Activated CD4-positive, alpha-beta memory T cell treated with anti-CD3 and anti-CD28 coated beads, Interleukin-2, amount 10 ng/mL, durations not matched to agents 7 days and 5 days (primary cell): ENCODE data around the gene ZFAND6. TPM values are rescaled to one million over a fixed set of nuclear protein-coding genes. Genes with fewer than 3 reads are reported as not detected.

Source experiments
- CTCF ChIA-PET: fragments of 350-600 bp; sonication (Branson Sonifier 250); formaldehyde crosslinking; loops from one replicate; lab custom pipeline; 2021; ENCODE audit warnings: antibody characterized with exemption, inconsistent platforms; lab: Charles Lee
- POLR2A ChIA-PET: fragments of 350-600 bp; sonication (Branson Sonifier 250); formaldehyde crosslinking; loops from one replicate; lab custom pipeline; 2021; ENCODE audit warnings: antibody characterized with exemption; lab: Charles Lee
- DNase-seq: peaks from one replicate; pipeline ENCODE4 v3.0.0-alpha.2; 2020
- H3K27ac Mint-ChIP-seq: one replicate; pipeline ENCODE4 v1.8.0; 2021; ENCODE audit warnings: mild to moderate bottlenecking, mixed read lengths
- H3K27me3 Mint-ChIP-seq: one replicate; pipeline ENCODE4 v1.8.0; 2021; ENCODE audit warnings: mixed read lengths
- H3K36me3 Mint-ChIP-seq: one replicate; pipeline ENCODE4 v1.8.0; 2021; ENCODE audit warnings: low read depth, mixed read lengths
- H3K4me1 Mint-ChIP-seq: one replicate; pipeline ENCODE4 v1.8.0; 2021; ENCODE audit warnings: mixed read lengths
- H3K4me3 Mint-ChIP-seq: one replicate; pipeline ENCODE4 v1.8.0; 2021; ENCODE audit warnings: mild to moderate bottlenecking, mixed read lengths
- H3K9me3 Mint-ChIP-seq: one replicate; pipeline ENCODE4 v1.8.0; 2021; ENCODE audit warnings: mixed read lengths
- total RNA-seq, 2 experiments: library from RNA; stranded (reverse); gene quantifications; one replicate each; pipeline ENCODE4 v1.2.3, GENCODE V29; 2021

The ZFAND6 gene
- total RNA-seq, 2 experiments from 2014 or later: 46.7 to 48.7 TPM

DNA sequence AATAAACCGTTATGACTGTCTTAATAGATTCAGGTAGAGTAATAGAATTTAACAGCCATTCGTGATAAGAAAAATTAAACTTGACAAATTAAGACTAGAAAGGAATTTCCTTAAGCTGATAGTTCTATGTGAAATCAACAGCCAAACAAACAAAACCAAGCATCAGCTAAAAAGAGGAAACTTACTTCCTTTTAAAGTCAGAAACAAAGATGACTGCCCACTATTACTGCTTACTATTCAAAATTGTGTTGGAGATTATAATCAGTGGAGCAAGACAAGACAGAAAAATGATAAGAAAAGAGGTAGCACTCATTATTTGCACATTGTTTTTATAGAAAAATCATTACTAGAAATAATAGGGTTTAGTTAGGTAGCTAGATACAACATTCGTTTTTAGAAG is 79.5 kb downstream of the ZFAND6 start:
- Mint-ChIP-seq H3K4me3 (no peak overlapping the region), H3K27ac (no peak overlapping the region), H3K36me3 (peaks cover 12% of the 10 kb centered on the region), H3K27me3 (no peaks in the 10 kb centered on the region), H3K9me3 (no peaks in the 10 kb centered on the region), H3K4me1 (no peaks in the 10 kb centered on the region)
- ChIA-PET POLR2A (interaction anchor here (1.1 kb wide), 1 partner anchor 79 kb away, joined by 3 read pairs; no protein-coding TSS in a partner anchor), CTCF (no interaction called here)
- no peak for DNase-seq

DNA sequence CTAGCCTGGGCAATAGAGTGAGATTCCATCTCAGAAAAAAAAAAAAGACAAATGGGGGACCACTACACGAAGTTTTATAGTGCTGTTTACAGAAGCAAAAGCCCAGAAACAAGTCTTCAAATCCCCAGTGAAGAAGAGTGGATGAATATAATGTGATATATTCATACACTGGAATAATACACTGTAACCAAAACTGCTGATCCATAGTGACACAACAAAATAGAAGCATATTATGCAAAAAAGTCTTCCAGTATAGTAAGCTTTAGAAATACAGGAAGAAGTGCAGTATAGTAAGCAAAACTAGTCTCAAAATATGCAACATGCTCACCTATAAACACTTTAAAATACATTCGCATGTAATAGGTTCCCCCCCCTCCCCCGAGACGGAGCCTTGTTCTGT is 81.4 kb downstream of the ZFAND6 start:
- no peak overlapping the region for H3K4me3 Mint-ChIP-seq
- no peaks in the 10 kb centered on the region for H3K36me3 Mint-ChIP-seq

DNA sequence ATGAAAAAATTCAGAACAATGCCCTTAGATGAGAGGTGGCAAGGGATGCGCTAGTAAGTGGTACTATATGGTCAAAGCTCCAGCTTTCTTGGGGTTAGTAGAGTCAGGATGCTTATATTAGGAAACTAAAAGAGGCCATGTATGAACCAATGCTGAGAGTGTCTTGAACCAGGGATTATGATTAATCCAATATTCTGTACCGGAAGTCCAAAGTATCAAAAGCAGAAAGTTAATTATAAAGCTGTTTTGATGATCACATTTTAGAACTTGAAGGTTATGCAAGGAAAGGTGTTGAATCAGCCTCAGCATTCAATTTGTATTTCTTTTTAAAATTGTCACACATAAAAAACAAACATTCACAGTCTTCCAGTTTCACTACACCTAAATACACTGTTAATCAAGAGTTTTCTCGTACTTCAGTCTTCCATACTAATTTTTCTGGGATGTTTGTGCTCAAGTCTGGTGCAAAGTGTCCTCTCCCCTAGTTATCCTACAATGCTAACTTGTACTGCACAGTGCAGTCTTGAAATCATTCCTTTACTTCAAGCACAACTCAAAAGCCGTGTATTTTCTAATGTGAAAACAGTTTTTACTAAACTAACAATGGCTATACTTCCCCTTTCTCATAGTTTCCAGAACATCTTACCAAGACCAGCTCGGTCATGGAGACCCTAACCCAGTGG is 82.6 kb downstream of the ZFAND6 start:
- no peak for DNase-seq
- ChIA-PET POLR2A (no interaction called here), CTCF (no interaction called here)
- Mint-ChIP-seq H3K4me1 (no peaks in the 10 kb centered on the region), H3K9me3 (no peaks in the 10 kb centered on the region), H3K27ac (no peak overlapping the region), H3K27me3 (peaks cover 12% of the 10 kb centered on the region), H3K4me3 (no peak overlapping the region), H3K36me3 (no peaks in the 10 kb centered on the region)

More for the DNA sequence above, 81.4 kb downstream of the ZFAND6 start:
- ChIA-PET CTCF (no interaction called here), POLR2A (no interaction called here)
- Mint-ChIP-seq H3K27ac (no peak overlapping the region), H3K27me3 (peaks cover 5% of the 10 kb centered on the region), H3K9me3 (no peaks in the 10 kb centered on the region), H3K4me1 (no peaks in the 10 kb centered on the region)
- DNase-seq: no peak

DNA sequence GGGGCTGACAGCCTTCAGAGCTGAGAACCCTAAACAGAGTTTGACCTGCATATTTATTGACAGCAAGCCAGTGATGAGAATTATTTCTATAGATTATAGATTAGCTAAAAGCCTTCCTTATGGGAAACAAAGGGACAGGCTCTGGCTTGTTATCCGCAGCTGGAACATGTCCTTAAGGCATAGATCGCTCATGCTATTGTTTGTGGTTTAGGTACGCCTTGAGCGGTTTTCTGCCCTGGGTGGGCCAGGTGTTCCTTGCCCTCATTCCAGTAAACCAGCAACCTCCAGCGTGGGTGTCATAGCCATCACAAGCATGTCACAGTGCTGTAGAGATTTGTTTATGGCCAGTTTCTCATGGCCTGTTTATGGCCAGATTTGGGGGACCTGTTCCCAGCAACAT is 83.2 kb downstream of the ZFAND6 start:
- ChIA-PET CTCF (no interaction called here), POLR2A (no interaction called here)
- no peak overlapping the region for H3K27ac Mint-ChIP-seq
- DNase-seq: no peak
- H3K36me3 Mint-ChIP-seq: no peaks in the 10 kb centered on the region
- no peaks in the 10 kb centered on the region for H3K9me3 Mint-ChIP-seq
- no peak overlapping the region for H3K4me3 Mint-ChIP-seq
- H3K4me1 Mint-ChIP-seq: no peaks in the 10 kb centered on the region
- H3K27me3 Mint-ChIP-seq: peaks cover 14% of the 10 kb centered on the region

DNA sequence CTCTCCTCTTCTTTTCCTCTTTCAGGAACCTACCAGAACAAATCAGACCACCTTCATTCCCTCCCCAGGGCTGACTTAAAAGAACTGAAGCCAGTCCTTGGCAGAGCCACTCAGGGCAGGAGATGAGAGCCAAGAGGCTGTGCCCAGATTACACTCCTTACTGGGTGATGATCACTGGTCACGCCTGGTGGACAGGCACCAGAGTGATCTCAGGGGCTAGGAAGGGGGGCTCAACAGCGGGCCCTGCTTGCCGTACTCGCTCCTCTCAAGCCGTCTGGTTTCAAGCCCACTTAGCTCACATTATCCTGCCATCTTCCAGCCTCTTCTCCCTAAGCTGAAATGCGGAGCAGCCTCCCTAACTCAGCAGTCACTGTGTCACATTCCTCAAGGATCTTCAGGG is 91.7 kb downstream of the ZFAND6 start:
- H3K27me3 Mint-ChIP-seq: peaks cover 16% of the 10 kb centered on the region
- H3K27ac Mint-ChIP-seq: no peak overlapping the region
- POLR2A ChIA-PET: interaction anchor here (3.1 to 4.0 kb wide), 2 partner anchors 9 to 91 kb away, joined by 16 to 23 read pairs; partner anchors contain the start of gene ZFAND6
- H3K9me3 Mint-ChIP-seq: no peaks in the 10 kb centered on the region
- H3K36me3 Mint-ChIP-seq: peaks cover 8% of the 10 kb centered on the region
- H3K4me3 Mint-ChIP-seq: no peak overlapping the region
- no peak for DNase-seq
- CTCF ChIA-PET: interaction anchor here (1.6 kb wide), 1 partner anchor 21 kb away, joined by 5 read pairs; no protein-coding TSS in a partner anchor
- peaks cover 33% of the 10 kb centered on the region for H3K4me1 Mint-ChIP-seq

DNA sequence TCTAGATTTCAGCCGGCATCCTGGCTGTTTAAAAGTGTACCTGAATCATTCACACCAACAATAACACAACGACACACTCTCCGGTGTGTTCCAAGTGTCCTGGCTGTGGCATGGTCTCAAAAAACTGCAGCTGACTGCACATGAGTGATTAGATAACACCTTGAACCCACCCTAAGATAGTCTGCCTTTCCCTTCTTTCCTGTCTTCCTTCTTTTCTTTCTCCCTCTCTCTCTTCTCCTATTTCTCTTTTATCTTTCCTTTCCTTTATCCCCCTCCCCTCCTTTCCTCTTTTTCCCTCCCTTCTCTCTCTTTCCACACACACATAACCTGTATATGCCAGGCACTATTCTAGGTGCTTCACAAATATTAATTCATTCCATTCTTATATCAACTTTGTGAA is 92.1 kb downstream of the ZFAND6 start:
- H3K27me3 Mint-ChIP-seq: peaks cover 14% of the 10 kb centered on the region
- CTCF ChIA-PET: interaction anchor here (1.6 kb wide), 1 partner anchor 21 kb away, joined by 5 read pairs; no protein-coding TSS in a partner anchor
- no peak for DNase-seq

DNA sequence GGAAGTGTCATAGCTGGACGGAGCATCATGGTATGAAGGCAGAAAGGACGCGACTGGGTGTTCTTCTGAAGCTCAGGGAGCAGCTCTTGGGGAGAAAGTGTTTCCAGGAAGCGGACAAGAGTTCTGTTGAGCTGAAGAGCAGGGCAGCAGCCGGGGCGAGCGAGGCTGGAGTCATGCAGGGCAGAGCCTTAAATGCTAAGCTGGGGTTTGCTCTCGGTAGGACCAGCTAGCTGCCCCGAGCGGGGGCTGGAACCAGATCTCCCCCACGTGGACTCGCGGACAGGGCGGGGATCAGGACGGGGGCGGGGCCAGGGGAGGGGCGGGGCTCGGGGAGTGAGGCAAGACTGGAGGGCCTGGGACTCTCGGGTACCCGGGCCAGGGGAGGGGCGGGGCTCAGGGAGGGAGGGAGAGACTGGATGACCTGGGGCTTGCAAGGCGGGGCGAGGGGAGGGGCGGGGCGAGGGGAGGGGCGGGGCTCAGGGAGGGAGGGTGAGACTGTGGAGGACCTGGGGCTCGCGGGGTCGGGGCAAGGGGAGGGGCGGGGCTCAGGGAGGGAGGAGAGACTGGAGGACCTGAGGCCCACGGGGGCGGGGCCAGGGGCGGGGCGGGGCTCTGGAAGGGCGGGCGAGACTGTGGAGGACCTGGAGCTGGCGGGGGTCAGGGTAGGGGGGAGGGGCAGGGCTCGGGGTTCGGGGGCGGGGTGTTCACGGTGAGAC is 92.9 kb downstream of the ZFAND6 start:
- no peaks in the 10 kb centered on the region for H3K9me3 Mint-ChIP-seq
- ChIA-PET POLR2A (interaction anchor here (1.3 to 4.0 kb wide), 5 partner anchors 8 to 229 kb away, joined by 3 to 23 read pairs (median 10); partner anchors contain the start of gene ZFAND6), CTCF (interaction anchor here (1.6 kb wide), 1 partner anchor 20 kb away, joined by 5 read pairs; no protein-coding TSS in a partner anchor)
- peak overlapping the region; percentile 76 for H3K4me3 Mint-ChIP-seq
- H3K27ac Mint-ChIP-seq: peak overlapping the region; percentile 47
- peak; percentile 95 for DNase-seq
- H3K4me1 Mint-ChIP-seq: peaks cover 33% of the 10 kb centered on the region
- H3K36me3 Mint-ChIP-seq: peaks cover 8% of the 10 kb centered on the region
- H3K27me3 Mint-ChIP-seq: peaks cover 10% of the 10 kb centered on the region

More for the DNA sequence above, 92.1 kb downstream of the ZFAND6 start:
- peak overlapping the region; percentile 76 for H3K4me3 Mint-ChIP-seq
- H3K9me3 Mint-ChIP-seq: no peaks in the 10 kb centered on the region
- peaks cover 33% of the 10 kb centered on the region for H3K4me1 Mint-ChIP-seq
- POLR2A ChIA-PET: interaction anchor here (3.1 to 4.0 kb wide), 2 partner anchors 9 to 91 kb away, joined by 16 to 23 read pairs; partner anchors contain the start of gene ZFAND6
- H3K27ac Mint-ChIP-seq: peak overlapping the region; percentile 18
- peaks cover 8% of the 10 kb centered on the region for H3K36me3 Mint-ChIP-seq

DNA sequence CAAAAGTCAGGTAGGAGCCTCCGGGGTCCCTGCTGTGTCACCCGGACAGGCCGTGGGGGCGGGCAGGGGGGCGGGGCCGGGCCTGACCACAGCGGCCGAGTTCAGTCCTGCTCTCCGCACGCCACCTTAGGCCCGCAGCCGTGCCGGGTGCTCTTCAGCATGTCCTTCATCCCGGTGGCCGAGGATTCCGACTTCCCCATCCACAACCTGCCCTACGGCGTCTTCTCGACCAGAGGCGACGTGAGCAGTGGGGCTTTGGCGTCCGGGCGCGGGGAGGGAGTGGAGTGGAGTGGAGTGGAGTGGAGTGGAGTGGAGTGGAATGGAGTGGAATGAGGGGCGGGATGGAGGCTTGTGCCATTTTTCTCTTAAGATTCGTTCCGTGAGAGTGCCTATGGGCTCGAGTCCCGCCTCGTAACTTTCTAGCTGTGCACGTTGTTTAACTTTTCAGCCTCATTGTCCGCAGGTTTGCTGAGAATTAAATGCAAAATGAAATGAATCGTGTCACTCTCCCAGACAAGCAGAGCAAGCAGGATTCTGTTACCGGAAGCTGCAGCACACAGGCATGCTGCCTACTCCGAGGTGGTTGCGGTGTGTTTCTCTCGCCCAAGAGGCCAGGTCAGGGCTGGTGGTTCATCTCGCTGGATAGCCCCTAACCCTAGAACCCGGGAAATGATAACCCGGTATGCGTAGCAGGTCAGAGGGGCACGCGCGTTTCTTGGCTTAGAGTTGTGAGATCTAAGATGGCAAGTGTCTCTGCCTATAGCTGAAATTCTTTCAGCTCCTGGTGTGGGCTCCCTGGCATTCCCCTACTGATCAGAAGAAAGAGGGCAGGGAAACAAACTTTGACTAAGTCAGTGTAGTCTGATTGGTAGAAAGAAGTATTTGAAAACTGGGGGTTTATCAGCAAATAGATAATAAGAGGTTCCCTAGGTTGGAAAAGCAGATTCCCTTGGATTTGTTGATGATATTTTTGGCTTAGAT is 93.7 kb downstream of the ZFAND6 start, which contains the start of gene FAH:
Gene FAH (plus strand): TSS at position 104 of the 981 bp plus-strand sequence. CDS start 56 bp downstream, at position 160.
- CTCF ChIA-PET: interaction anchor here (0.9 to 1.0 kb wide), 2 partner anchors 9 to 92 kb away, joined by 3 to 4 read pairs; no protein-coding TSS in a partner anchor
- POLR2A ChIA-PET: interaction anchor here (0.5 to 4.0 kb wide), 8 partner anchors 7 to 282 kb away, joined by 3 to 23 read pairs (median 4); partner anchors contain the start of gene ZFAND6
- H3K27ac Mint-ChIP-seq: peak within 1 kb of the TSS; percentile 93
- DNase-seq: peak; percentile 64
- no peaks in the 10 kb centered on the region for H3K9me3 Mint-ChIP-seq
- H3K4me3 Mint-ChIP-seq: peak within 1 kb of the TSS; percentile 82
- peaks cover 33% of the 10 kb centered on the region for H3K4me1 Mint-ChIP-seq
- H3K36me3 Mint-ChIP-seq: peaks cover 8% of the 10 kb centered on the region
- peaks cover 7% of the 10 kb centered on the region for H3K27me3 Mint-ChIP-seq

DNA sequence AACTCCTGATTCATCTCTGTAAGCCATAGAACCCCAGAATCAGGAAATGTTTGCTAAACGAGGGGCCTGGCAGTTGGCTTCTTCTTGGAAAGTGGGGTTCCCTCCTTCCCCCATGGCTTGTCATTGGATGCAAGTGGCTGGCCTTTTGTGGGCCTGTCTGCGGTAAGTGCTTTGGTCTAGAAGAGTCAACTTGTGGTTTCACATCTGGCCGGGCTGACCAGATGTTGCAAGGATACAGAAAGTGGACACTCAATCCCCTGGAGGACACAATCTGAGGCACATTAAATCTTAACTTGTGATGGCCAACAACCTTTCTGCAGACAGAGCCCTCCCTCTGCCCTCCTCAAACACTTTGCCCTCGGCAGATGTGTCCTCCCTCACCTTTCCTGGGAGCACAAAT is 94.4 kb downstream of the ZFAND6 start:
- POLR2A ChIA-PET: interaction anchor here (0.5 to 4.0 kb wide), 7 partner anchors 8 to 283 kb away, joined by 3 to 23 read pairs (median 4); partner anchors contain the start of gene ZFAND6

DNA sequence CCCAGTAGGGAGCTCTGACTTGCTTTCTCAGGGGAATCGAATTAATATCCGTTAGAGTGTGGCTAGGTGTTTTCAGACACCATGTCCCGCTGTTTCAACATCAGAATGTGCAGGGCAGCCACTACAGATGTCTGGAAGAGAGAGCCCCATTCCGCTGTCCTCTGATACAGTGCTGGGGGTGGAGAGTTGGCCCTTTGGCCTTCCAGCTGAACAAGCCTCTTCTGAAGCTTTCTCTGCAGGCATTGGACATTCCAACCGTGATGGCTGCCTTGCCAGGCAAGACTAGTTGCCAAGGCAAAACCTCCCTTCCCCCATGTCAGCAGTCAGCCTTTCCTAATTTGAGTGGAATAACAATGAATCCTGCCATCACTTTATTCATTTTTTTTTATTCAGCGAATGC is 94.9 kb downstream of the ZFAND6 start:
- peaks cover 7% of the 10 kb centered on the region for H3K27me3 Mint-ChIP-seq
- ChIA-PET CTCF (no interaction called here), POLR2A (interaction anchor here (1.3 to 4.0 kb wide), 3 partner anchors 8 to 94 kb away, joined by 3 to 23 read pairs (median 4); partner anchors contain the start of gene ZFAND6)
- no peak for DNase-seq
- peak overlapping the region; percentile 82 for H3K4me3 Mint-ChIP-seq
- peak overlapping the region; percentile 93 for H3K27ac Mint-ChIP-seq
- H3K4me1 Mint-ChIP-seq: peaks cover 36% of the 10 kb centered on the region
- H3K9me3 Mint-ChIP-seq: no peaks in the 10 kb centered on the region
- peaks cover 11% of the 10 kb centered on the region for H3K36me3 Mint-ChIP-seq

More for the DNA sequence above, 94.4 kb downstream of the ZFAND6 start:
- peaks cover 7% of the 10 kb centered on the region for H3K27me3 Mint-ChIP-seq
- DNase-seq: no peak
- H3K4me3 Mint-ChIP-seq: peak overlapping the region; percentile 82
- peaks cover 8% of the 10 kb centered on the region for H3K36me3 Mint-ChIP-seq
- H3K9me3 Mint-ChIP-seq: no peaks in the 10 kb centered on the region
- peaks cover 34% of the 10 kb centered on the region for H3K4me1 Mint-ChIP-seq
- CTCF ChIA-PET: interaction anchor here (0.9 to 1.0 kb wide), 2 partner anchors 9 to 93 kb away, joined by 3 to 4 read pairs; no protein-coding TSS in a partner anchor
- H3K27ac Mint-ChIP-seq: peak overlapping the region; percentile 93

DNA sequence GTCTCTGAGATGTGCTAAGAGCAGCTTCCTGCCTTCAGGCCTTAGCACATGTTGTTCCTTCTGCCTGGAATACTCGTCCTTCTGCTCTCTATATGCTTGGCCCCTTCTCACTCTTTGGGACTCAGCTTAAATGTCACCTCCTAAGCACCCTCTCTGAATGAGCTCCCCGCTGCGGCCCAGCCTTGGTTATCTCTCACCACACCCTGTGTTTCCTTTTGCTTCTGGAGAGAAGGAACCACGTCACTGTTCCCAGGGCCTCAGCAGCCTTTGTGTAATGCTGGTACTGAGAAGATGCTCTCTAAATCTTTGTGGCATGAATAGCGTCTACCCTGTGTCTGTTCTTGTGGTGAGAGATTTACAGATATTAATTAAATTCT is 95.5 kb downstream of the ZFAND6 start:
- Mint-ChIP-seq H3K4me3 (peak overlapping the region; percentile 48), H3K36me3 (peaks cover 17% of the 10 kb centered on the region), H3K9me3 (no peaks in the 10 kb centered on the region), H3K27ac (peak overlapping the region; percentile 66), H3K27me3 (peaks cover 6% of the 10 kb centered on the region), H3K4me1 (peaks cover 43% of the 10 kb centered on the region)
- ChIA-PET CTCF (no interaction called here), POLR2A (interaction anchor here (1.3 to 4.0 kb wide), 2 partner anchors 9 to 95 kb away, joined by 3 to 23 read pairs; partner anchors contain the start of gene ZFAND6)
- no peak for DNase-seq
